Fibroblast of pulmonary artery (primary cell): ENCODE measurements around the gene CCDC192.

Experiments used
- DNase-seq: peaks from one replicate; pipeline ENCODE4 v3.0.0-alpha.2; 2010; ENCODE audit warnings: low read depth
- H3K4me3 ChIP-seq: replicated peaks from 2 replicates; pipeline ENCODE4 v1.5.1; 2011; ENCODE audit warnings: low read depth, mild to moderate bottlenecking, control low read depth, low read length, moderate library complexity
- TF ChIP-seq, protein P1 (sequence below): IDR thresholded peaks from 2 replicates; pipeline ENCODE4 v1.5.1; 2011; ENCODE audit warnings: mild to moderate bottlenecking, control low read depth, low read length, inconsistent platforms; ENCODE audit errors: missing control alignments

Gene CCDC192

DNA sequence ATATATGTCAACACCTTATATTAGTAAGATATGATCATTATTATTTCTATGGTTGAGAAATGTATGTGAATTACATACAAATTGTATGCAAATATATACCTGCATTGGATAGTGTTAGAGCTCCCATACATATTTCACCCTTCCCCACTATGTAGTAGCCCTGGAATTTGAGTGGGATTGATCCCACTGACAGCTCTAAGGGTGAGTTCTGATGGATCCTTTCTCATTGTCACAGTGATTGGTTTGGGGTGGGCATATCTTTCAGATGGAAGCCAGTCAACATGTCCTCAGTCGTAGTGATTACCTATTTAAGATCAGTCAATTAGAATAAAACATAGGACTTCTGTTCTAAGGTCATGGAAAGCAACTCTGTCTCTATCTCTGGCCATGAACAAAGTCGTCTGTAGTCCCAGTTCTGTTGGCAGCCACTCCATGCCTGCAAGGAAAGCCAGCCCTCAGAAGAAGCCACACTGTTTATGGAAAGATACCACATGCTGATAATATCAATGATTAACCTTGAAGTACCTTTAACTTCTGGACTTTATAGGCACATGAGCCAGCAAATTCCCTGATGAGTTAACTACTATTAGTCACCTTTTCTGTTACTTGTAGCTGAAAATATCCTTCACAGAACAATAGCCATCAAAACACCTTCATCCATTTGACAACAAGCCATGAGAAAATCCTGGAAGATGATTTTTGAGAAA, 5.1 kb upstream of the CCDC192 start:
- no peak overlapping the region for H3K4me3 ChIP-seq
- TF ChIP-seq, protein P1, sequence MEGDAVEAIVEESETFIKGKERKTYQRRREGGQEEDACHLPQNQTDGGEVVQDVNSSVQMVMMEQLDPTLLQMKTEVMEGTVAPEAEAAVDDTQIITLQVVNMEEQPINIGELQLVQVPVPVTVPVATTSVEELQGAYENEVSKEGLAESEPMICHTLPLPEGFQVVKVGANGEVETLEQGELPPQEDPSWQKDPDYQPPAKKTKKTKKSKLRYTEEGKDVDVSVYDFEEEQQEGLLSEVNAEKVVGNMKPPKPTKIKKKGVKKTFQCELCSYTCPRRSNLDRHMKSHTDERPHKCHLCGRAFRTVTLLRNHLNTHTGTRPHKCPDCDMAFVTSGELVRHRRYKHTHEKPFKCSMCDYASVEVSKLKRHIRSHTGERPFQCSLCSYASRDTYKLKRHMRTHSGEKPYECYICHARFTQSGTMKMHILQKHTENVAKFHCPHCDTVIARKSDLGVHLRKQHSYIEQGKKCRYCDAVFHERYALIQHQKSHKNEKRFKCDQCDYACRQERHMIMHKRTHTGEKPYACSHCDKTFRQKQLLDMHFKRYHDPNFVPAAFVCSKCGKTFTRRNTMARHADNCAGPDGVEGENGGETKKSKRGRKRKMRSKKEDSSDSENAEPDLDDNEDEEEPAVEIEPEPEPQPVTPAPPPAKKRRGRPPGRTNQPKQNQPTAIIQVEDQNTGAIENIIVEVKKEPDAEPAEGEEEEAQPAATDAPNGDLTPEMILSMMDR: no peak
- DNase-seq: peak; percentile 19

DNA sequence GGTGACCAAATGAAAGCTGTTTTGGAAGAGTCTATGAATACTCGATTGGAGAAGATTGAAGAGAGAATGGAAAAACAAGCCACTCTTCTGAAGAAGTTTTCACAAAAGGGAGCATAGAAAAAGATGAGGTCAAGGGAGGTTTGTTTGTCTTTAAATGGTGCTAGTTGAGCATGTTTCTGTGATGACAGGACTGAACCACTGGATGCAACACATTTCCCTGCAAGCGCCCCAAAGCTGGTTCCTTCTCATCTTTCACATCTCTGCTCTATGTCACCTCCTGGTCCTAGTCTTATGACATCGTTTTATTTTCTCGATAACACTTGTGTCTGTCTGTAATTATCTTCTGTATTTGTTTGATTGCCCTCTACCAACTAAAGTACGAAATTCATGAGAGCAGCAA, 3.8 kb upstream of the CCDC192 start:
- TF ChIP-seq, protein P1: no peak
- no peak for DNase-seq
- no peak overlapping the region for H3K4me3 ChIP-seq

DNA sequence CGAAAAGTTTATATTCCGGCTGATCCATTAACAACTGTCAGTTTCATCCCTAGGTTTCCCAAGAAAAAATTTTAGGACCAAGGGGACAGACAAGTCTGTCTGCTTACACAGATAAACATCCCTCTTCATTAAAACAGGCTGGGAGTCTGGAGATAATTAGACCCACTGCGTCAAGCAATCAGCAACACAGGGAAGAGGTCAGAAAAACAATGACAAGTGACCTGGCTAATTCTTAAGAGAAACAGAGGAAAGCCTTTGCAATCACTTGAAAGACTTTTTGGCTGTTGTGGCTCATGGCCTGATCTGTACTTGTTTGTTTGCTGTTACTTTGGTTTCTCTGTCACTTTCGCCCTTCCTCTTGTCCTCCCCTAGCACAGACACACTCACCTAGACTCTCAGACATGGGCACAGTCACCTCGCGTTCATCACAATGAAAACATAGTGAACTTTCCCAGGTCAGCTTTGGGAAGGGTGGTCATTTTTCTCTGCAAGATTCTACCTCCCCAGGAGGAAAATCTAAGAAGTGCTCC, 2.9 kb upstream of the CCDC192 start:
- no peak for DNase-seq
- TF ChIP-seq, protein P1: no peak

DNA sequence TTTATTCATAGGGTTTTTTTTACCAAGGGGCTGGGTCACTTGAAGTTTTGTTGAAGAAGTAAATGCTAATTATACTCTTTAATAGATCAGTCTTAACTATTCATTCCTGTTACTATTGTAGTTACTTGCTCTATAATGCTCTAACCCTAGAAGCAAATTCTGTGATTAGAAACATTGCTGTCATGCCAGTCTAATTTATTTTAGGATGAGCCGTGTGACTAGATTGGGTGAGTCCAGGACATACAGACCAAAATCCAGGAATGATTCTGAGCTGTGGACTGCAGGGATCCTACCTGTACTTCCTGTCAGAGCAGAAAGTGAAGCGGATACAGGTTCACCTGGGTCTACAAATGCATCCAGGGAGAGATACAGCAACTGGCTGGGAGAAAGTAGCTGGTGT, 757 bp upstream of the CCDC192 start:
- no peak overlapping the region for H3K4me3 ChIP-seq
- no peak for DNase-seq
- TF ChIP-seq, protein P1: no peak

More for the DNA sequence above, 2.9 kb upstream of the CCDC192 start:
- no peak overlapping the region for H3K4me3 ChIP-seq

- DNase-seq: peak; percentile 90
- TF ChIP-seq, protein P1: no peak
These were observed 2.1 kb downstream of the CCDC192 start for GRCh38 chr5:127705120-127705892.

DNA sequence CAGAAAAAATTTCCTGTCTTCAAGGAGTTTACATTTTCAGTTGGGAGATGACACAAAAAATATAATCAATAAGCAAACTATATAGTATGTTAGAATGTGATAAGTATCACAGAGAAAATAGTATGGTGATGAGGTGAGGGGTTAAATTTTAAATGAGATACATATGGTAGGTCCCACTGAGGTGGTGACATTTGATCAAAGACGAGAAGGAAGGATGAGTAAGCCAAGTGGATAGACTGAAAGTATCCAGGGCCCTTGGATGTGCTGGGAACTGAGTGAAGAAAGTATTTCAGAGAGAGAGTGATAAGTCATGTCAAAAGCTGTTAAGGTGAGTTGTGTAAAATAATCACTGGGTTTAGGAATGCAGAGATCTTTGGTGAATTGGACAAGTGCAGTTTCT, 3.5 kb downstream of the CCDC192 start:
- TF ChIP-seq, protein P1: no peak
- DNase-seq: no peak
- H3K4me3 ChIP-seq: no peak overlapping the region

More at GRCh38 chr5:127705120-127705892, 2.1 kb downstream of the CCDC192 start:
- no peak overlapping the region for H3K4me3 ChIP-seq
